Esophagus squamous epithelium (tissue), 4 donors: Measurements from ENCODE around the gene NSFL1C.

Source experiments
- POLR2A ChIP-seq, 4 donors: fragments of 450-650 bp; IDR thresholded peaks; one replicate each; pipeline ENCODE4 v1.6.1; 2017; ENCODE audit warnings: antibody characterized with exemption in 4 of 4, mild to moderate bottlenecking in 4 of 4, moderate library complexity in 3 of 4
- TF ChIP-seq, protein P1 (sequence below), 6 experiments: fragments of 450-650 bp in 4 of 6; fragments of 200-600 bp in 2 of 6; sonication (generic) in 2 of 6; IDR thresholded peaks; one replicate each; pipeline ENCODE4 v1.5.1; 2016 to 2019; ENCODE audit warnings: antibody characterized with exemption in 6 of 6, mild to moderate bottlenecking in 4 of 6, moderate library complexity in 4 of 6

DNA sequence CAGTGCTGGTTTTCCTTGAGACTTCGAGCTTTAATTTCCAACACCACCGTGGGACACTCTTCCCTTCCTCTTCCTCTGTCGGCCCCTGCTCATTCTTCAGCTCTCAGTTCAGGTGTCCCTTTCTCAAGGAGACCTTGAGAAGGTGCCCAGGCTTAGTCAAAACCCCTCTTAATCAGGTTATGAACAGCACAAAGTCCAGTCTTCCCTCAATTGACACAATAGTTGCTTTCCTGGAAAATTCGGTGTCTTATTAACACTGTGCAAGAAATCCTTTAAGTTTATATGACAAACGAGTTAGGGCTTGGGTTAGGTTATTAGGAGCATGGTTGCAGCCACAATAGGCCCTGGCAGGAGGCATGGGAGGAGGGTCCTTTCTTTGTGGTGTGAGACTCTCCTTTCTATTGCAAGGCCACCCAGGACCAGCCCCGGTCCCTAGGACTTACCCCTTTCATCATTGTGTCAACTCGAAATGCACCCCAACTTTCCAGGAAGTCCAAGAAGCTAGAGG lies 1.5 kb upstream of the NSFL1C start:
- TF ChIP-seq POLR2A (IDR thresholded peaks at IDR 0.05): no peak
- TF ChIP-seq, protein P1, sequence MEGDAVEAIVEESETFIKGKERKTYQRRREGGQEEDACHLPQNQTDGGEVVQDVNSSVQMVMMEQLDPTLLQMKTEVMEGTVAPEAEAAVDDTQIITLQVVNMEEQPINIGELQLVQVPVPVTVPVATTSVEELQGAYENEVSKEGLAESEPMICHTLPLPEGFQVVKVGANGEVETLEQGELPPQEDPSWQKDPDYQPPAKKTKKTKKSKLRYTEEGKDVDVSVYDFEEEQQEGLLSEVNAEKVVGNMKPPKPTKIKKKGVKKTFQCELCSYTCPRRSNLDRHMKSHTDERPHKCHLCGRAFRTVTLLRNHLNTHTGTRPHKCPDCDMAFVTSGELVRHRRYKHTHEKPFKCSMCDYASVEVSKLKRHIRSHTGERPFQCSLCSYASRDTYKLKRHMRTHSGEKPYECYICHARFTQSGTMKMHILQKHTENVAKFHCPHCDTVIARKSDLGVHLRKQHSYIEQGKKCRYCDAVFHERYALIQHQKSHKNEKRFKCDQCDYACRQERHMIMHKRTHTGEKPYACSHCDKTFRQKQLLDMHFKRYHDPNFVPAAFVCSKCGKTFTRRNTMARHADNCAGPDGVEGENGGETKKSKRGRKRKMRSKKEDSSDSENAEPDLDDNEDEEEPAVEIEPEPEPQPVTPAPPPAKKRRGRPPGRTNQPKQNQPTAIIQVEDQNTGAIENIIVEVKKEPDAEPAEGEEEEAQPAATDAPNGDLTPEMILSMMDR (IDR thresholded peaks at IDR 0.05): no peak
